KOPT-K1 (cell line): Measurements from ENCODE around the gene CSNK1A1.
A peak's percentile ranks its signal among the peaks of the same experiment; 100 is the strongest.
"Not testable (repeated sequence)": the region's sequence is repeated elsewhere in the genome, so short reads cannot be mapped to it uniquely, and the experiment has no call there.

Experiments used
- H3K27ac ChIP-seq: fragments of 200-600 bp; sonication (generic); 2 replicates; pipeline ENCODE4 v1.5.1; 2016; ENCODE audit warnings: antibody characterized with exemption, mild to moderate bottlenecking, low read depth, low read length; ENCODE audit not compliant: poor library complexity, severe bottlenecking
- H3K36me3 ChIP-seq: fragments of 200-600 bp; sonication (generic); 2 replicates; pipeline ENCODE4 v1.5.1; 2017; ENCODE audit warnings: antibody characterized with exemption, mild to moderate bottlenecking, low read length, moderate library complexity; ENCODE audit not compliant: insufficient read depth
- H3K9me3 ChIP-seq: fragments of 200-600 bp; sonication (generic); 2 replicates; pipeline ENCODE4 v1.5.1; 2017; ENCODE audit warnings: antibody characterized with exemption, low read length, mild to moderate bottlenecking; ENCODE audit not compliant: insufficient read depth, poor library complexity, severe bottlenecking

CSNK1A1 gene

GRCh38 chr5:149550594-149551226 lies 529 bp downstream of the CSNK1A1 start:
- Histone ChIP-seq H3K27ac (peak overlapping the region; percentile 96), H3K9me3 (no peaks in the 10 kb centered on the region), H3K36me3 (peaks cover 36% of the 10 kb centered on the region)

GRCh38 chr5:149550268-149550583 lies 1.0 kb downstream of the CSNK1A1 start:
- Histone ChIP-seq H3K27ac (peak overlapping the region; percentile 96), H3K36me3 (peaks cover 41% of the 10 kb centered on the region), H3K9me3 (no peaks in the 10 kb centered on the region)

- H3K27ac ChIP-seq: peak overlapping the region; percentile 96
- H3K9me3 ChIP-seq: no peaks in the 10 kb centered on the region
- H3K36me3 ChIP-seq: peaks cover 47% of the 10 kb centered on the region
Measured at GRCh38 chr5:149549461-149550267, 1.6 kb downstream of the CSNK1A1 start.

GRCh38 chr5:149546974-149547373 lies 4.3 kb downstream of the CSNK1A1 start:
- Histone ChIP-seq H3K9me3 (no peaks in the 10 kb centered on the region), H3K27ac (no peak overlapping the region), H3K36me3 (peaks cover 71% of the 10 kb centered on the region)

- Histone ChIP-seq H3K27ac (no peak overlapping the region), H3K9me3 (no peaks in the 10 kb centered on the region), H3K36me3 (peaks cover 87% of the 10 kb centered on the region)
Measured at GRCh38 chr5:149545327-149545726, 5.9 kb downstream of the CSNK1A1 start.

- no peak overlapping the region for H3K27ac ChIP-seq
- H3K36me3 ChIP-seq: peaks cover 97% of the 10 kb centered on the region
- H3K9me3 ChIP-seq: no peaks in the 10 kb centered on the region
Measured at GRCh38 chr5:149544028-149544420, 7.2 kb downstream of the CSNK1A1 start.

GRCh38 chr5:149543361-149544027 lies 7.7 kb downstream of the CSNK1A1 start:
- H3K9me3 ChIP-seq: no peaks in the 10 kb centered on the region
- H3K27ac ChIP-seq: no peak overlapping the region
- peaks cover 95% of the 10 kb centered on the region for H3K36me3 ChIP-seq

- Histone ChIP-seq H3K9me3 (no peaks in the 10 kb centered on the region), H3K27ac (no peak overlapping the region), H3K36me3 (peaks cover 95% of the 10 kb centered on the region)
Measured at GRCh38 chr5:149541893-149542292, 9.3 kb downstream of the CSNK1A1 start.

- Histone ChIP-seq H3K9me3 (no peaks in the 10 kb centered on the region), H3K27ac (no peak overlapping the region), H3K36me3 (peaks cover 95% of the 10 kb centered on the region)
Measured at GRCh38 chr5:149540089-149540488, 11.2 kb downstream of the CSNK1A1 start.

GRCh38 chr5:149537374-149537975 lies 13.8 kb downstream of the CSNK1A1 start:
- Histone ChIP-seq H3K27ac (no peak overlapping the region), H3K9me3 (no peaks in the 10 kb centered on the region), H3K36me3 (peaks cover 94% of the 10 kb centered on the region)

- not testable (repeated sequence) for H3K9me3 ChIP-seq, H3K27ac ChIP-seq
- peaks cover 94% of the 10 kb centered on the region for H3K36me3 ChIP-seq
Measured at GRCh38 chr5:149535787-149536186, 15.5 kb downstream of the CSNK1A1 start.

- Histone ChIP-seq H3K36me3 (peaks cover 93% of the 10 kb centered on the region), H3K9me3 (no peaks in the 10 kb centered on the region), H3K27ac (no peak overlapping the region)
Measured at GRCh38 chr5:149532413-149532812, 18.8 kb downstream of the CSNK1A1 start.

- no peak overlapping the region for H3K27ac ChIP-seq
- H3K9me3 ChIP-seq: no peaks in the 10 kb centered on the region
- H3K36me3 ChIP-seq: peaks cover 87% of the 10 kb centered on the region
Measured at GRCh38 chr5:149529463-149529862, 21.8 kb downstream of the CSNK1A1 start.

GRCh38 chr5:149528281-149529060 lies 22.8 kb downstream of the CSNK1A1 start:
- H3K36me3 ChIP-seq: peaks cover 89% of the 10 kb centered on the region

More at GRCh38 chr5:149528281-149529060, 22.8 kb downstream of the CSNK1A1 start:
- Histone ChIP-seq H3K27ac (no peak overlapping the region), H3K9me3 (no peaks in the 10 kb centered on the region)
